GM18951 (cell line): ENCODE measurements around the gene C1QL2.

Experiments
- POLR2A ChIP-seq: IDR thresholded peaks from 4 replicates; pipeline ENCODE4 v1.6.1; 2011; ENCODE audit warnings: mild to moderate bottlenecking; ENCODE audit not compliant: insufficient read length, insufficient read depth; ENCODE audit errors: extremely low read depth
- in situ Hi-C: fragments of 300-500 bp; cut with MboI; formaldehyde crosslinking; loops from one replicate; pipeline ENCODE4 v1.12.0; 2022; ENCODE audit warnings: low sequenced_read_pairs, mixed read lengths, inconsistent platforms; ENCODE audit not compliant: unreplicated experiment

Gene C1QL2

DNA sequence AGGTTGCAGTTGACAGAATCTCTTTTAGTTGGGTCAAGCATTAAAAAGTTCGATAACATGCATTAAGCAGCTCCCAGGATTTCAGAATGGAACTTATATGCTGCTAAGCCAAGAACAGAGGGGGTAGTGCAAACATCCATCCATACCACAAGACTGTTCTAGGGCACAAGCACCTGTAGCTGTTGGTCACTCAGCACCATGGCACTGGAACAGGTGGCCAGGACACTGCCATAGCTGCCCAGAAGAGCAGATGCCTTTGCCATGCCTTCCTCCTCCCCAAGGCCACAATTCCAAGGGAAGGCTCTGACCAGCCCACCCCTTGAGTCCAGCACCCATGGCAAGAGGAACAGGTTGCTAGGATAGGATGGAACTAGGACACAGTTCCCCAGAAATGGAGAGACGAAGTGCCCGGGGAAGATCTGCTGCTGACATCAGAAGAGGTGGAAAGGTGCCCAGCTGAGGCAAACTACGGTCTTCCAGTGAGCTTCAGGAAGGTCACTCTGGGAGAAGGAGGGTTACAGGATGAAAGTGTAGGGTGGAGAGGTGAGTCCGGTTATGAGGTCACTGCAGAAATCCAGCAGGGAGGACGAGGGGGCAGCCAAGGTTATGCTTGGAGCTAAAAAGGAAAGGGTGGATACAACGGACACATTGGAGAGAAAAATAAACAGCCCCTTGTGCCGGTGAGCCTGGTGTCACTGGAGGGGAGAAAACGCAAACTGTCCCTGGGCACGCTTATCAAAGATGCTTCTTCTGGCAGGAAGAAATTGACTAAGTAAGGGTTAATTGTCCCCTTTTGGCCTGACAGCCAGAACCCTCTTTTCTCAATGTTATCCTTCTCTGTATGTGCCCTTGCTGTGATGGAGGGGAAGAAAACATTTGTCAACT, 41.9 kb downstream of the C1QL2 start:
- in situ Hi-C loops: no loop called here
- TF ChIP-seq POLR2A: no peak

DNA sequence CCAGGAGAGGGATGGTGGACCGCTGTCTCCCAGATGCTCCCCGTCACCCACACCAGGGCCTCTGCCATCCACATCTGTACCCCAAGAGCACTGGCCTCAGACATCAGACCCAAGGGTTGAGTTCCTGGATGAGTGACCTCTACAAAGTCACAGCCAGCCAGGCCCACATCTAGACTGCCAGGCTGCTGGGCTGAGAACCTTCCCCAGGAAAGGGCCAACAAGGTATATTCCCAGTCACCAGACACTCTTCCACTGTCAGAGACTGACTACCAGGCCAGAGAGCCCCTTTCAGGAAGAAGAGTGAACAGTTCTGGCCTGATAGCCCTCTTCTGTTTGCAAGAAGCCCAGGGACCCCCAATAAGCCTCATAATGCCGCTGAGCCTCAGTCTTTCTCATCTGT, 44.3 kb downstream of the C1QL2 start:
- in situ Hi-C loops: no loop called here

DNA sequence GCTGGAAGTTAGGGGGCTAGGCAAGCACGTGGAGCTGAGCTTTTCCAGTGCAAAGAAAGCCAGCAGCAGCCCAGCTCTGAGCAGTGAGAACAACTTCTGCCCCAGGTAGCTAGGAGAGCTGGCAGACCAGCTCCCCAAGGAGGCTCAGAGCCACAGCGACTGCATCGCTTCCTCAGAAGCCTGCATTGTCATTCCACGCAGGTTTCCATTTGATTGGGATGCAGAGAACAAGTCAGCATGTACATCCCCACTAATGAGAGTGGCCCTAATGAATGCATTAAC, 45.1 kb downstream of the C1QL2 start:
- no peak for TF ChIP-seq POLR2A
- in situ Hi-C loops: no loop called here

More for the DNA sequence above, 44.3 kb downstream of the C1QL2 start:
- no peak for TF ChIP-seq POLR2A

DNA sequence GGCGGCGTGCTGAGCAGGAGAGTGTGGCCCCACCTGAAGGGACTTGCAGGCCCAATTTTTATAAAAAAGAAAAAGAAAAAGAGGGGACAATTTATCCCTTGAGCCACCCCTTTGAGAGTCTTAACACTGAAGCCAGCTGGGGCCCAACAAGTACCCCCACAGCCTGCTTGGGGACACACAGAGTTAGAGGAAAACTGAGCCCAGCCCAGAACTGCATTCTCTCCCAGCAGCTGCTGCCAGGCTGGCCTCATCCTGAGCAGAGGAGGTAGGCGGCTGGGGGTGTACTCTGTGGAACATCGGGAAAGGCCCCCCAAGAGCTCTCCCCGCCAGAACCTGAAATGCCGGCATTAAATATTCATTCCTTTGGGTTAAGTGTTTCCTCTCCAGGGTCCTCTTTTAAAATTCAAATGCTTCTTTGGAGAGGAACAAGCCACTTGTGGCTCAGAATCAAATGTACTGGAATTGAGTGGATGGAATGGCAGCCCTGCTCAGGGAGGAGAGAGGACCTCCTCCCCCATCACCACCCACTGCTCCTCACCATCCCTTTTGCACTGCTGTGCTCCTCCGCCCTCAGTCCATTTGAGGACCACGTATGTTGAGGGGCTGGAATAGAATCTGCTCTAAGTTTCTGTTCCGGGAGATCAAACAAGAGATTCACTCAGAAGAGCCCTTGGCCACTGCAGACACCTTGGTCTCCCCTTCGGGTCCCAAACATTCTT, 45.6 kb downstream of the C1QL2 start:
- in situ Hi-C loops: no loop called here
- no peak for TF ChIP-seq POLR2A

DNA sequence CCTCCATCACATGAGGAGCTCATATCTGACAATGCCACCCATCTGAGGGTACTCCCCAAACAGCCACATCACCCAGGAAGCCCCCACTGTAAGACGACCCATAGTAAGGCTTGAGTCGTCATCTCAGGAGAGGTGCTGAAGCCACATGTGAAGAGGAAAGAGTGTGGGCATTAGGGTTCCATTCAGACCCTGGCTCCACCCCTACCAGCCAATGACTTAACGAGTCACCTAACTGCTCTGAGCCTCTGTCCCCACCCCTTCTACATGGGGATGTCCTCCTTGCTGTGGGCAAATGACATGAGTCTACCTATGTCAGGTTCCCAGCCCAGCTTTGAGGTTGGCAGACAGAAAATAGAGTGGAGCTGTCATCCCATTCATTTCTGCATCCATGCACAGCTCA, 46.3 kb downstream of the C1QL2 start:
- no peak for TF ChIP-seq POLR2A
- in situ Hi-C loops: no loop called here

DNA sequence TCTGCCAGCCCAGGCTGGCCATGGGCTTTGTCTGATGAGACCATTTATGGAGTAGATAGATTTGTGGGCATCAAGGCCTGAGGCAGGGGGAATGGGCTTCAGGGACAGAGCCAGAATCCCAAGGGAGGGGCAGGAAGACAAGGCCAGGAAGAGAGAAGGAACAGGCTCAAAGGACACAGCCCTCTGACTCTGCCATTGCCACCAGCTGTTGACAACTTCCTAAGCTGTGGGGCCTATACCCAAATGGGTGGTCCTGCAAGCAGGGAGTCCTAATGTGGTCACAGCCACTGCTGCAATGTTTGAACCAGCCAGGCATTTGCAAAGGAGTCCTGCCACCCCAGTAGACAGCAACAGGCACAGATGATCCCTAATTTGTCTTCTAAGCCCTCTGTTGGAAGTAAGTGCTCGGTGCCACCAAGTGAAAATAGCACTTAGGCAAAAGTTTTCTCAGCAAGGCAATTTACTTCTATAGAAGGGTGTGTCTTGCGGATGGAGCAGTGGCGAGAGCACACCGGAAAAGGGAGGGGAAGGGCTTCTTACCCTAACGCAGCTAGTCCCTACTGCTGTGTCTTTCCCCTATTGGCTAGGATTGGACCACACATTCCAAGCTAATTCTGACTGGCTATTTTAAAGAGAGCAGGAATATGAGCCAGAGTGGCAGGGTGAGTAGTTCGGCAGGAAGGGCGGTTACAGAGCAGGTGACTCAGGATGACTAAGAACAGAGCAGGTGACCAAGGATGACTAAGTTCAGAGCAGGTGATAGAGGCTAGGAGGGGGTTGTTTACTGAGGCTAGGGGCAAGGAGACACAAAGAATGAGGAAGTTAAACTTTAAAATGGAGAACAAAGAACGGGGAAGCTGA, 47.2 kb downstream of the C1QL2 start:
- in situ Hi-C loops: no loop called here
- no peak for TF ChIP-seq POLR2A

DNA sequence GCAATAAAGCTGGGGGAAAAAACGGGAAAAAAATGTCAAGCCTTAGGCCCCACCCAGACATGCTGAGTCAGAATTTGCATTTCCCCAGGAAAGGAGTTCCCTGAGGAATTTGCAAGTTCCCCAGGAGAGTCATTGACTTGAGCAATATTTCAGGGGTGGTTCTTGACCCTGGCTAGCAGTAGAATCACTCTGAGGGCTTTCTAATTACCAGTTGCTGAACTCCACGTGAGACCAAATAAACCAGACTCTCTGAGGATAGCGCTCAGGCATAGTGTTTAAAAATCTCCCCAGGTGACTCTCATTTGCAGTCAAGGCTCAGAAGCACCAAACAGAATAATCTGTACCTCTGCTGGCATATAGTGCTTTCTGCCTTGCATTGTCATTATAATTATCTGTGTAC, 48.7 kb downstream of the C1QL2 start:
- no peak for TF ChIP-seq POLR2A
- in situ Hi-C loops: no loop called here

DNA sequence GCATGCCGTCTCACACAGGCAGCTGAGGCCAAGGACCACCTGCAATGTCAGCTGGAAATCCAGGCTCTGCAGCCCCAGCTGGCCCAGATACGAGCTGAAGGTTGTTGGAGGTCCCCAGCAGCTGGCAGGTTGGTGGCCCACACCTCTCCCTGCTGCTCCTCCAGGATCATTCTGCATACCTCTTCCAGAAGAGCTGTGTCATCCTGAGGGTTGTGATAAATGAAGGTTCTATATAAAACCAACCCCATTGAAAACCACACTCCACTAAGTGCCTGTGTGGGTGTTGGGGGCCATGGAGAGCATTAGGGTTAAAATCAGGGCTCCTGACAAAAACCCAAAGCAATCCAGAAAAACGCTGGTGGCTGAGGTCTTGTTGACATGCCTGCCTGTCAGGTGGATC, 50.4 kb downstream of the C1QL2 start:
- in situ Hi-C loops: no loop called here
- no peak for TF ChIP-seq POLR2A

DNA sequence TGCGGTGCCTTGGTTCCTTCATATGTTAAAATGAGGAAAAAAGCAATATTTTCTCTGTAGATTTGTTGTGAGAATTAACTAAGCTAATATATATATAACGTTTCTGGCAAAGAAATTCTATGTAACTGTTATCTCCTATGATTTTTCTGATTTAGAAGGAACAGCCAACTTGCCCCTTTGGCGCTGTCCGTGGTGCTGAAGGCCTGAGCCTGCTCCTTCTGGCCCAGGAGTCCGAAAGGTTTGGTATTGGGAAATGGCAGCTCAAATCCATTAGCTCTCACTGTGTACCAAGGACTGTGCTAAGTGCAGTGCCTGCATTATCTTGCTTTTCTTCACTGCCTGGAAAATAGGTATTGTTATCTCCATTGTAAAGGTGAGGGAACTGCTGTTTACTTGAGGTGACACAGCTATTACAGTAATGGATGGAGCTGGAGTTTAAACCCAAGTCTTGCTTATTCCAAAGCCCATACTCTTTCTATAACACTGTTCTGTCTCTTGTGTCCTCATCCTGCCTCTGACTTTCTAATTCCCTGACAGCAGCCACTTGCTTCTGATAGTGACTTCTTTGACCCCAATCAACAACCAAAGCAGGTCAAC, 52.2 kb downstream of the C1QL2 start:
- TF ChIP-seq POLR2A: no peak

More for the DNA sequence above, 52.2 kb downstream of the C1QL2 start:
- in situ Hi-C loops: no loop called here
